GM21723 (cell line): ENCODE results near the gene DCAF11.

Experiments
- ATAC-seq: cut with Tn5 transposase; IDR thresholded peaks from one replicate; pipeline ENCODE4 v1.9.1; 2021; ENCODE audit warnings: mild to moderate bottlenecking, moderate library complexity; ENCODE audit not compliant: unreplicated experiment

Gene DCAF11

GRCh38 chr14:24078146-24078545, 36.4 kb upstream of the DCAF11 start:
- ATAC-seq = no peak

GRCh38 chr14:24079491-24080141, 35.0 kb upstream of the DCAF11 start:
- ATAC-seq = no peak

GRCh38 chr14:24080142-24080530, 34.4 kb upstream of the DCAF11 start:
- ATAC-seq = no peak

- ATAC-seq = peak; percentile 93
Observed at GRCh38 chr14:24080888-24081738, 33.5 kb upstream of the DCAF11 start.

- no peak for ATAC-seq
Observed at GRCh38 chr14:24081739-24082211, 32.8 kb upstream of the DCAF11 start.

- ATAC-seq = no peak
Observed at GRCh38 chr14:24082411-24083080, 32.0 kb upstream of the DCAF11 start.

GRCh38 chr14:24083462-24083861, 31.1 kb upstream of the DCAF11 start:
- no peak for ATAC-seq

- ATAC-seq = no peak
Observed at GRCh38 chr14:24084440-24084839, 30.1 kb upstream of the DCAF11 start.

GRCh38 chr14:24085215-24085614, 29.4 kb upstream of the DCAF11 start:
- no peak for ATAC-seq

- ATAC-seq = no peak
Observed at GRCh38 chr14:24086193-24086955, 28.2 kb upstream of the DCAF11 start.

GRCh38 chr14:24087004-24087403, 27.6 kb upstream of the DCAF11 start:
- no peak for ATAC-seq

GRCh38 chr14:24088095-24088494, 26.5 kb upstream of the DCAF11 start:
- no peak for ATAC-seq

- ATAC-seq = no peak
Observed at GRCh38 chr14:24089890-24090289, 24.7 kb upstream of the DCAF11 start.

GRCh38 chr14:24092110-24092504, 22.5 kb upstream of the DCAF11 start:
- no peak for ATAC-seq

- ATAC-seq = no peak
Observed at GRCh38 chr14:24092505-24093206, 21.9 kb upstream of the DCAF11 start.

- ATAC-seq = no peak
Observed at GRCh38 chr14:24093207-24093900, 21.2 kb upstream of the DCAF11 start.

- ATAC-seq = peak; percentile 51
Observed at GRCh38 chr14:24093901-24094840, 20.4 kb upstream of the DCAF11 start, which contains the start of gene PCK2. TSS of gene PCK2 (plus strand) at chr14:24094311. CDS start at chr14:24094406, 95 bp downstream.

GRCh38 chr14:24094841-24095270, 19.7 kb upstream of the DCAF11 start:
- peak; percentile 7 for ATAC-seq
